GM23248 (cell line): ENCODE measurements around the gene ETV5. TPM values are rescaled to one million over a fixed set of nuclear protein-coding genes. Genes with fewer than 3 reads are reported as not detected.
"Not testable (repeated sequence)": the region's sequence is repeated elsewhere in the genome, so short reads cannot be mapped to it uniquely, and the experiment has no call there.

Source experiments
- DNase-seq: peaks from one replicate; pipeline ENCODE4 v3.0.0-alpha.2; 2015
- H2AFZ ChIP-seq: fragments of 200-600 bp; sonication (generic); 2 replicates; pipeline ENCODE4 v1.6.1; 2016; ENCODE audit warnings: antibody characterized with exemption
- H3F3A ChIP-seq: fragments of 200-600 bp; sonication (generic); 2 replicates; pipeline ENCODE4 v1.6.1; 2016; ENCODE audit warnings: mild to moderate bottlenecking, antibody characterized with exemption, mixed run types; ENCODE audit not compliant: insufficient read depth
- H3K27ac ChIP-seq: fragments of 200-600 bp; sonication (generic); 2 replicates; pipeline ENCODE4 v1.5.1; 2016; ENCODE audit warnings: mild to moderate bottlenecking
- H3K27me3 ChIP-seq: fragments of 200-600 bp; sonication (generic); replicated peaks from 2 replicates; pipeline ENCODE4 v1.6.1; 2016; ENCODE audit warnings: mild to moderate bottlenecking; ENCODE audit not compliant: insufficient read depth
- H3K36me3 ChIP-seq: fragments of 200-600 bp; sonication (generic); 2 replicates; pipeline ENCODE4 v1.6.1; 2016; ENCODE audit warnings: low read depth, mild to moderate bottlenecking
- H3K4me1 ChIP-seq: fragments of 200-600 bp; sonication (generic); 2 replicates; pipeline ENCODE4 v1.6.1; 2016; ENCODE audit warnings: mild to moderate bottlenecking; ENCODE audit not compliant: insufficient read depth
- H3K4me2 ChIP-seq: fragments of 200-600 bp; sonication (generic); one replicate; pipeline ENCODE4 v1.6.1; 2016; ENCODE audit warnings: mild to moderate bottlenecking; ENCODE audit not compliant: unreplicated experiment
- H3K4me3 ChIP-seq: fragments of 200-600 bp; sonication (generic); 2 replicates; pipeline ENCODE4 v1.5.1; 2016; ENCODE audit warnings: mild to moderate bottlenecking
- H3K79me2 ChIP-seq: fragments of 200-600 bp; sonication (generic); 2 replicates; pipeline ENCODE4 v1.6.1; 2016; ENCODE audit warnings: mild to moderate bottlenecking; ENCODE audit not compliant: insufficient read depth
- H3K9ac ChIP-seq: fragments of 200-600 bp; sonication (generic); 2 replicates; pipeline ENCODE4 v1.6.1; 2016; ENCODE audit warnings: mild to moderate bottlenecking
- H3K9me2 ChIP-seq: fragments of 200-600 bp; sonication (generic); 2 replicates; pipeline ENCODE4 v1.6.1; 2016; ENCODE audit warnings: mixed run types, mild to moderate bottlenecking, moderate library complexity; ENCODE audit not compliant: insufficient read depth
- H3K9me3 ChIP-seq: fragments of 200-600 bp; sonication (generic); one replicate; pipeline ENCODE4 v1.6.1; 2017; ENCODE audit warnings: low read depth
- H4K20me1 ChIP-seq: fragments of 200-600 bp; sonication (generic); 2 replicates; pipeline ENCODE4 v1.6.0; 2016; ENCODE audit not compliant: insufficient read depth
- EZH2 ChIP-seq: fragments of 200-600 bp; sonication (generic); IDR thresholded peaks from 2 replicates; pipeline ENCODE4 v1.6.1; 2018; ENCODE audit warnings: antibody characterized with exemption, mild to moderate bottlenecking; ENCODE audit not compliant: insufficient read depth, poor library complexity, severe bottlenecking
- EZH2phosphoT487 ChIP-seq: fragments of 200-600 bp; sonication (generic); IDR thresholded peaks from 2 replicates; pipeline ENCODE4 v1.6.1; 2018; ENCODE audit warnings: antibody characterized with exemption, moderate library complexity, mild to moderate bottlenecking, low read depth; ENCODE audit not compliant: insufficient read depth
- WGBS, 2 experiments: methylation state at CpG; one replicate each; pipeline ENCODE4 v1.1.6; 2015 to 2017; ENCODE audit warnings: low lambda C conversion rate in 2 of 2, low coverage in 1 of 2; ENCODE audit errors: missing lambda C conversion rate in 2 of 2; 5-methylcytosine and 5-hydroxymethylcytosine counted together
- in situ Hi-C: fragments of 300-500 bp; cut with MboI; formaldehyde crosslinking; loops from 2 replicates; pipeline ENCODE4 v1.15.0; 2020
- polyA plus RNA-seq: library from polyadenylated mRNA; unstranded; fragments of >200 nt; fragmentation: Nextera tagmentation; extraction: Ambion mirVana; gene quantifications from 2 replicates; pipeline ENCODE4 v1.2.1, GENCODE V29; 2016
- total RNA-seq: library from RNA; depleted of rRNA; stranded (reverse); fragments of >200 nt; shearing (Covaris generic); gene quantifications from 2 replicates; pipeline ENCODE4 v1.2.3, GENCODE V29; 2014

ETV5 gene
- total and polyA plus RNA-seq, 2 experiments from 2014 or later = 44.0 to 47.5 TPM

GRCh38 chr3:186024210-186024609 is 84.7 kb downstream of the ETV5 start:
- Histone ChIP-seq H3K9ac (no peak overlapping the region), H3K9me3 (no peaks in the 10 kb centered on the region), H3K9me2 (no peaks in the 10 kb centered on the region), H2AFZ (no peak overlapping the region), H3K4me1 (peaks cover 33% of the 10 kb centered on the region), H3K4me3 (peak overlapping the region; percentile 43), H3K27ac (no peak overlapping the region), H3K79me2 (no peaks in the 10 kb centered on the region), H3K4me2 (peak overlapping the region; percentile 42), H3K27me3 (no peaks in the 10 kb centered on the region), H4K20me1 (no peaks in the 10 kb centered on the region), H3K36me3 (no peaks in the 10 kb centered on the region), H3F3A (peaks cover 34% of the 10 kb centered on the region)
- peak; percentile 53 for DNase-seq
- WGBS, 2 experiments = 13 to 17% methylated on average over 6 of the region's 6 CpGs
- TF ChIP-seq EZH2 (no peak), EZH2phosphoT487 (no peak)
- in situ Hi-C loops = no loop called here

GRCh38 chr3:186022931-186023330 is 86.0 kb downstream of the ETV5 start:
- Histone ChIP-seq H3K4me1 (peaks cover 33% of the 10 kb centered on the region), H3K79me2 (no peaks in the 10 kb centered on the region), H3F3A (peaks cover 34% of the 10 kb centered on the region), H3K27ac (no peak overlapping the region), H4K20me1 (no peaks in the 10 kb centered on the region), H2AFZ (no peak overlapping the region), H3K4me3 (no peak overlapping the region), H3K4me2 (no peak overlapping the region), H3K9me3 (no peaks in the 10 kb centered on the region), H3K9ac (no peak overlapping the region), H3K9me2 (no peaks in the 10 kb centered on the region), H3K36me3 (no peaks in the 10 kb centered on the region), H3K27me3 (no peaks in the 10 kb centered on the region; the same call in 1 of the 2 replicates)
- no peak for TF ChIP-seq EZH2phosphoT487
- no peak for TF ChIP-seq EZH2
- in situ Hi-C loops = no loop called here
- no peak for DNase-seq
- WGBS, 2 experiments = 51 to 64% methylated on average over 3 of the region's 3 CpGs

- TF ChIP-seq EZH2 (no peak), EZH2phosphoT487 (peak; percentile 82)
- H3K9me3 ChIP-seq = no peaks in the 10 kb centered on the region
- 3 to 6% methylated on average over 8 of the region's 8 CpGs for WGBS, 2 experiments
- H3K27me3 ChIP-seq = no peaks in the 10 kb centered on the region; the same call in 1 of the 2 replicates
- H3F3A ChIP-seq = peaks cover 34% of the 10 kb centered on the region
- H3K36me3 ChIP-seq = no peaks in the 10 kb centered on the region
- no peak overlapping the region for H3K9ac ChIP-seq
- peak overlapping the region; percentile 33 for H3K4me2 ChIP-seq
- no peaks in the 10 kb centered on the region for H4K20me1 ChIP-seq
- H3K4me1 ChIP-seq = peaks cover 33% of the 10 kb centered on the region
- in situ Hi-C loops = no loop called here
- DNase-seq = peak; percentile 98
- H3K9me2 ChIP-seq = no peaks in the 10 kb centered on the region
- no peak overlapping the region for H3K4me3 ChIP-seq
- 0 out of 2 replicates have a peak overlapping the region, but pooled peaks have one; percentile 32 for H3K27ac ChIP-seq
- no peaks in the 10 kb centered on the region for H3K79me2 ChIP-seq
- no peak overlapping the region for H2AFZ ChIP-seq
These were observed 87.1 kb downstream of the ETV5 start for GRCh38 chr3:186021673-186022362.

GRCh38 chr3:186021250-186021649 is 87.6 kb downstream of the ETV5 start:
- H3K79me2 ChIP-seq, H2AFZ ChIP-seq, H3K36me3 ChIP-seq, H3K9me2 ChIP-seq, in situ Hi-C loops, H3K4me3 ChIP-seq, H4K20me1 ChIP-seq, H3K9me3 ChIP-seq, H3K27me3 ChIP-seq, H3K9ac ChIP-seq, DNase-seq: not testable (repeated sequence)
- Histone ChIP-seq H3F3A (peaks cover 34% of the 10 kb centered on the region), H3K27ac (0 out of 2 replicates have a peak overlapping the region, but pooled peaks have one; percentile 32), H3K4me1 (peaks cover 33% of the 10 kb centered on the region), H3K4me2 (peak overlapping the region; percentile 33)
- WGBS, 2 experiments = 80 to 81% methylated on average over 6 of the region's 6 CpGs

- H3K36me3 ChIP-seq, in situ Hi-C loops, H3K4me2 ChIP-seq, H3K27me3 ChIP-seq, H3K27ac ChIP-seq, H3K9me2 ChIP-seq, DNase-seq, H3K79me2 ChIP-seq, H2AFZ ChIP-seq, H3K4me3 ChIP-seq, H3K9ac ChIP-seq, H3K9me3 ChIP-seq, H4K20me1 ChIP-seq: not testable (repeated sequence)
- 82 to 94% methylated on average over 2 of the region's 2 CpGs for WGBS, 2 experiments
- Histone ChIP-seq H3K4me1 (peaks cover 26% of the 10 kb centered on the region), H3F3A (peaks cover 20% of the 10 kb centered on the region)
These were observed 89.6 kb downstream of the ETV5 start for GRCh38 chr3:186019288-186019687.
